Amniotic stem cell (primary cell): ENCODE measurements around the gene INPP5K.
A peak's percentile ranks its signal among the peaks of the same experiment; 100 is the strongest.

Source experiments
- DNase-seq: peaks from one replicate; lab custom pipeline; 2025; lab: John Stamatoyannopoulos, UW

INPP5K gene

GRCh38 chr17:1505586-1505985 is 10.8 kb downstream of the INPP5K start:
- no peak for DNase-seq

- no peak for DNase-seq
Measured at GRCh38 chr17:1504866-1505265, 11.5 kb downstream of the INPP5K start.

- DNase-seq = no peak
Measured at GRCh38 chr17:1503699-1504098, 12.7 kb downstream of the INPP5K start.

- DNase-seq = no peak
Measured at GRCh38 chr17:1498869-1499268, 17.5 kb downstream of the INPP5K start.

DNA sequence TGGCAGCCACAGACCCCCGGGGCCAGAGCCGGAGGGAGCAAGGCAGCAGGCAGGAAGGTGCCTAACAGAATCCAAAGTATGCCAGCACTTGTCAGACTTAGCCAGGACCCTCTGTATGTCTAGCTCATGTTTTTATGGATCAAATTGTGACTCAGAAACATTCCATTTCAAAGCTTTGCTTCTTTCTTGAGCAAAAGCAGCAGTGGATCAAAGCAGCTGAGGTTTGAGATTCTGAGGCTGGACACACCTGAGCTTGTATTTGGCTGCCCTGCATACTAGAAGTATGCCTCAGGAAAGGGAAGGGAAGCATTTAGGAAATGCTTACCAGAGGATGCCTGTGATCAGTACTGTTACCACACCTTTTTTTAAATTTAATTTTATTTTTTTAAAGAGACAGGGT is 18.2 kb downstream of the INPP5K start:
- no peak for DNase-seq

DNA sequence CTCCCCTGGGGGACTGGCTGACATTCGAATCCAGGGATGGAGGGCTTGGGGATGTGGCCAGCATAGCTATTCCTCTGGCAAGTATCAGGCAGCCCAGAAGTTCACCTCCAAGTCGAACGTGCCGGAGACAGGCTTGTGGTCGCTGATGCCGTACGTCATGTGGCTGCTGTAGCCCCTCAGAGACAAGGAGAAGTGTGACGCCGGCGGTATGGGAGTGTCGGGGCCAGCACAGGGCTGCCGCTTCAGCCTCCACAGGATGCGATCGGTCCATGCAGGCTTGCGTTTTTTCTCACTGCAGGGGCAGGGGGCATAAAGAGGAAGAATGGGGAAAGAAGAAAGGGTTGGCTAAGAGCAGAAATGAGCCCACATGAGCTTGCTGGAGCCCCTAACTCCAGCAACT is 18.6 kb downstream of the INPP5K start:
- DNase-seq = no peak

GRCh38 chr17:1496869-1497268 is 19.5 kb downstream of the INPP5K start:
- no peak for DNase-seq

DNA sequence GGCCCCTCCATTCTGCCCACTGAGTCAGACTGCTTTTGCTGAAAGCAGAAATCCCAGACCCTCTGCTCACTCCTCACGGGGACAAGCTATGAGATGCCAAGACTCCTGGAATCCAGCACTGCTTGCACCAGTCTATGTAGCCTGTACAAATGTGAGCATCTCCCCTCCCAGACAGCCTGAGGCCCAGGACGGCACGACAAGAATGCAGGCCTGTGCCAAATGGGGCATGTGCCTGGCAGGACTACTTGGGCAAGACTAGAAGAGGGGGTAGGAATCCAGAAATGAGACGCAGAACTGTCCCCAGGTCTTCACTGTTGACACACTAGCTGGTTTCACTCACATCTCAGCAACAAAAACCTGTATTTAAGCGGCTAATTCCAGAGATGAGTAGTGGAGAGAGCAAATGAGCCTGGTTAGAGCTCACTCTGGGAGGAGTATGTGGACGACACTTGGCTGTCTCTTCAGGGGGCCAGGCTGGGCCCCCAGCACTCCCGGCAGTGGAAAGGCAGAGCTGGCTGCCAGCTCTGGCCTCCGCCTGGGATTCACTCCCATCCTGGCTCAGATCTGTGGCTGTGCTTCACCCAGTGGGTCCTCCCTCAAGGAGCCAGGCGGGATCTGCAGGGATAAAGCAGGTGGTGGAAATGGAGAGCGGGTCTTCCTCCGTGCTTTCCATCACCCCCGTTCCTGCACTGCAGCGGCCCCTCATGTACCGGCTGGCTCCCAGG is 21.0 kb downstream of the INPP5K start:
- DNase-seq = no peak

GRCh38 chr17:1494736-1495253 is 21.6 kb downstream of the INPP5K start:
- DNase-seq = no peak

- no peak for DNase-seq
Measured at GRCh38 chr17:1494203-1494602, 22.2 kb downstream of the INPP5K start.

GRCh38 chr17:1493291-1493980 is 23.0 kb downstream of the INPP5K start:
- no peak for DNase-seq

DNA sequence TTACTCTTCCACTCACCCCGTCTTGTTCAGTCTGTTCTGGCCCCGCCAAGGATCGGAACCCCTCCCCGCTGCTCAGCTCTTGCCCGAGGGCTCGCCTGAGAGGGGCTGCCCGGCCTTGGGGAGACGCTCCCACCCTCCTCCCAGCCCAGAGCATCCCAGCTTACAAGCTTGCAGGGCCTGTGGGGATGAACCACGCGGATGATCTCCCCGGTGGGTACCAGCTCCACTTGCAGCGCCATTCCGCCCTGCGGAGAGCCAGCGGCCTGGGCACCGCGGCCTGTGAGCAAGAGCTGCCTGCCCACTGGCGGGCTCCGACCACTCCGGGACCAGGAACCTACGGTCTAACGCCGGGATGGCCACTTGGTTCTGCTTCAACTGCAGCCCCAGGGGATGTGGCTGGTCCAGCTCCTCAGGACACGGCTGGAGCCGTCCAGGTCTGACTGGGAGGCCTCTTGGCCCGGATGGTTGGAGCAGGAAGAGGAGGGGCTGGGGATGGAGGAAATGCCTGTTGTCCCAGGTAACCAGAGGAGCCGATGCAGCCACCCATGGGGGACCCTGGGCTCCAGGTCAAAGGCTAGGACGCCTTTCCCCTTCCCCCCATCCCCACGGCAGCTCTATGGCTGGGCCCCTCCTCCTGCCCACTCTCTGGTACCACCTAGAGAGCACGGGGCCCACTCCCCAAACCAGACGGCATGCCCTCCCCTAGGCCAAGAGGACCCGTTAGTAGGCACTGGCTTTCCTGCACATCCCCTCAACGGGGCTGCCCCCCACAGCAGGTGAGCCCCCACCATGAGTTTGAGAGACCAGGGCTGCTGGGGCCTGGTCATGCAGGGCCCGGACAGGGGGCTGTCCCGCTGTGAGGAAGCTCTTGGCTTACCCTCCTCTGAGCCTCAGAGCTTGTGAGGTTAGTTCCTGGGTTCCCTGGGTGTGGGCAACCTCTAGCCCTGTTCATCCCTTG is 23.9 kb downstream of the INPP5K start, which contains the start of gene MYO1C:
TSS of gene MYO1C (minus strand) at position 438 of the 958 bp plus-strand sequence. CDS start at position 239, 199 bp downstream.
- DNase-seq = no peak

DNA sequence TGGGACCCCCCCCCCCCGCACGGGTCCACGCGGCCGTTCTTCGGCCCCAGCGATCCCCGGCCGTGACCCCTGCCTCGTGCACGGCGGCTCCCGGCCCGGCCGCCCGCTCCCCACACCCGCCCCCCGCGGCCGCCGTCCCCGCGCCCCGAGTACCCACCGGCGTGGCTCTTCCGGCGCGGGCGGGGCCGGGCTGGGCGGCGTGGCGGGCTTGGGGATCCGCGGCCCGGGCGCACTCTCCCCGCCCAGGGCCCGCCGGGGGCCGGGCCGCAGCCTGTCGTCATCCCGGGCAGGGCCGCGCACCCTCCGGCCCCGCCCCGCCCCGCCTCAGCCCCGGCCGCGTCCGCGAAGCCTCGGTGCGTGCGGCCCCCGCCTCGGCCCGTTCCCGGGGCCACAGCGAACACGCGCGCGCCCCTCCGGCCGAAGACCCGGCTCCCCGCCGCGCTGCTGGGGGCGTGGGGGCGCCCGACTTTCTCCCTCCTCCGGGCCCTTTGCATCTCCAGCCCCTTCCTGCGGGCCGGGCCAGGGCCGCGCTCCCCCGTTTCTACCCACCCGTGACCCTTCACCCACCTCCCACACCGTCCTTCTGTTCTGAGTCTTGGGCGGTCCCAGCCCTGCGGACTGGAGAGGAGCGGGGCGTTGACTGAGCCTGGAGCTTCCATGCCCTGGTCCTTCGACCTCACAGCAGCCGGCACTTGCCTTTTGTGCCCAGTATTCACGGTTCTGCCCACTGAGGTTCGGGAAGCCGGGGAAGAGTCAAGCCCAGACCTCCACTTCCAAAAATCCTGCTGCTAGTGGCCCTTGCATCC is 24.8 kb downstream of the INPP5K start:
- peak; percentile 37 for DNase-seq

DNA sequence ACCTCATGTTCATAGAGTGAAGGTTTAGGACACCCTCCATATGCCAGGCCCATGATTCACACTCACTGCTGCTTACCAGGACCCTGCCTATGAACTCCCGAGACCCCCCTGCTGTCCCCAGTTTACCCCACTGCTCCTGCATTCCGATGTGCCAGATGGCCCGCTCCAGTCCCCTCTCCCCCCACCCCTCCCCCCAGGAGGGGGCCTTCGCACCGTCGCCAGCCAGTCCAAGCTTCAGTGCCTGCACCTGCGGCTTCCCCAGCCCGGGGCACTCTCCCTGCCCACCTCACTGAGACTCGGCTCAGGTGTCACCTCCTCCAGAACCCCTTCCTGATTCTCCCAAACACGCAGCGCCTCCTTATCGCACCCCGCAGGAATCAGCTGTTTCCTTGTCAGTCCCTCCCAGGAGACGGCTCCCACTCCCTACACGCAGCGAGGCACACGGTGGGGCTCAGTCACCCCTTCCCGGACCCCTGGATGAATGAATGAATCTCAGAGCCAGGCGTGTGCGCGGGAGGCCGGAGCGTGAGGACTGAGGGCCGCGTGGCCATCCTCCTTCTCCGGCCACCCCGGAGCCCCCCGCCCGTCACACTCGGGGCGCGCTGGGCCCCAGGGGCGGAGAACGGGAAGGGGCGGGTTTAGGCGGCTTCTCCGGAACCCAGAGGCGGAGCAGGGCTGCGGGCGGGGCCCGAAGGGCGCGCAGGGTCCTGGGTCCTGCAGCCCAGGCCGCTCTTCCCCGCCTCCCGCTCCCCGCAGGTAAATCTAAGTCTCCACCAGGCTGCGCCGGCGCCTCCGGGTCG is 25.6 kb downstream of the INPP5K start:
- DNase-seq = no peak

DNA sequence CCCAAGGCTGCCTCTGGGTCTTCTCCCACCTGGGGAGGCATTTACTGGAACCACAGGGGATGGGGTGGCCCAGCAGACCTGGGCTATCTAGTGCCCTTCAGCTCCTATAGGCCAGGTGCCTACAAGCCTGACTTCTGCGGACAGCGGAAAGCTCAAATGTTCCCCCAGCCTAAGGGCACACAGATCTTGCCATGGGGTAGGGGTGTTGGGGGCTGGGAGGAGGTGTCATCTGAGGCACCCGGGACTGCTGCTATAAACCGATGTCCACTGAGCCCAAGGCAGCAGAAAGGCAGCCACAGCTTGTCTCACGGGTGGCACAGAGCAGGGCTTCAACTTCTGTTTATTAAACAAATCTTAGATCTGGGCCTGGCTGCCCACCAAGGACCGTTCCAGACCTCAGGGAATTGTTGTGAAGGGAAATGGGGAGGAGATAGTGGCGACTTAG is 27.6 kb downstream of the INPP5K start:
- DNase-seq = no peak

- peak; percentile 76 for DNase-seq
Measured at GRCh38 chr17:1487939-1488825, 28.2 kb downstream of the INPP5K start.

DNA sequence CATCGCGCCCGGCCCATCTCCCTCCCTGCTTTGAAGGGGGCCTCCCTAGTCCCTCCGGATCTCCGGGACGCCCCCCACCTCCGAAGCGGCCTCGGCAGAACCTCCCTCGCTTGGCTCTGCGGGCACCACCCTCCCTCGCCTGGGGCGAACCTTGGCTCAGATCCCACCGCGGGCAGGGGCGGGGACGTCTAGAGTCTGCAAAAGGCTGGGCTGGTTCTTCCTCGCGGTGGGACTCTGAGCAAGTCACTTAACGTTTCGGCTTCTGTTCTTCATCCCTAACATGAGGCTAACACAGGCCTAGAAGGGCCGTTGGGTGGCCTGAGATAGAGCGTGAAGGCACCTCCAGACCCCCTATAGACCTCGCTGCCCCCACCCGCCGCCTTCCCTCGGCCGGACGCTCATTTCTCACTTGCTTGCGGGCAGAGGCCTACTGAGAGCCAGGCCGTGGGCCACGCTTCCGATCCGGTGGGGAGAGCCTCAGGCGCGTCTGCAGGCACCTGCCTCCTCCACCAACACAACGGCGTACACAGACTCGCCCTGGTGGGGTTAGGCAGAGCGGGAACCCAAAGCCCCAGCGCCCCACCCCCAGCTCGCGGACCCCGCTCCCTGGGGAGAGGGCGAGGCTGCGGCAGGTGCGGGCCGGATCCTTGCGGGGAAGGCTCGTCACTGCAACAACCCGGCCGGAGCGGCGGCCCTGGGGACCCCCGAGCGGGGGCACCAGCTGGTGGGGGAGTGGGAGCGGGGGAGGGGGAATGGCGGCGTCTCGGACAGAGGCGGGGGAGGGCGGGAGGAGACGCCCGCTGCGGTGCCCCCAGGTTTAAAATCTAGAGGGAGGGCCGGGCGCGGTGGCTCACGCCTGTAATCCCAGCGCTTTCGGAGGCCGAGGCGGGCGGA is 29.4 kb downstream of the INPP5K start:
- DNase-seq = no peak
